KOPT-K1 (cell line): ENCODE data around the gene PDE6B.

Experiments used
- H3K27ac ChIP-seq: fragments of 200-600 bp; sonication (generic); 2 replicates; pipeline ENCODE4 v1.5.1; 2016; ENCODE audit warnings: antibody characterized with exemption, mild to moderate bottlenecking, low read depth, low read length; ENCODE audit not compliant: poor library complexity, severe bottlenecking
- H3K36me3 ChIP-seq: fragments of 200-600 bp; sonication (generic); 2 replicates; pipeline ENCODE4 v1.5.1; 2017; ENCODE audit warnings: antibody characterized with exemption, mild to moderate bottlenecking, low read length, moderate library complexity; ENCODE audit not compliant: insufficient read depth
- H3K9me3 ChIP-seq: fragments of 200-600 bp; sonication (generic); 2 replicates; pipeline ENCODE4 v1.5.1; 2017; ENCODE audit warnings: antibody characterized with exemption, low read length, mild to moderate bottlenecking; ENCODE audit not compliant: insufficient read depth, poor library complexity, severe bottlenecking

Gene PDE6B

GRCh38 chr4:710116-710515 is 84.7 kb downstream of the PDE6B start:
- H3K36me3 ChIP-seq: peaks cover 43% of the 10 kb centered on the region
- H3K9me3 ChIP-seq: no peaks in the 10 kb centered on the region
- H3K27ac ChIP-seq: no peak overlapping the region

DNA sequence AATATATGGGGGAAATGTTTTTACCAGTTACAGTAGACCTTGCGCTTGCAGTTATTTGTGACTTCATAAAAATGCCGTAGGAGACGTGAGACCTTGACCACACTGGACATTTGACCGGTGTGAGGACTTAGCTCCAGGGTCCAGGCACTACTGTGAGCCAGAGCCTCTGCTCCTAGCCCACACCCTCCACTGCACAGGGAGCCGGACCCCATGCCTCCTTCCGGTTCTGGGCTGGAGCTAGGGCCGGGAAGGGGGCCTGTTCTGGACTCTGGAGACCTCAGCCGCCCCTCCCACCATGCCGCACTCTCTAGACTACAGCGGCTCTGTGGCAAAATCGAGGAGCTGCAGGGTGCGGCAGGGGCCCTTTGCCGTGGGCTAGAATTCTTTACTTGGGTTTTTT is 85.5 kb downstream of the PDE6B start:
- H3K27ac ChIP-seq: no peak overlapping the region
- peaks cover 43% of the 10 kb centered on the region for H3K36me3 ChIP-seq
- no peaks in the 10 kb centered on the region for H3K9me3 ChIP-seq

DNA sequence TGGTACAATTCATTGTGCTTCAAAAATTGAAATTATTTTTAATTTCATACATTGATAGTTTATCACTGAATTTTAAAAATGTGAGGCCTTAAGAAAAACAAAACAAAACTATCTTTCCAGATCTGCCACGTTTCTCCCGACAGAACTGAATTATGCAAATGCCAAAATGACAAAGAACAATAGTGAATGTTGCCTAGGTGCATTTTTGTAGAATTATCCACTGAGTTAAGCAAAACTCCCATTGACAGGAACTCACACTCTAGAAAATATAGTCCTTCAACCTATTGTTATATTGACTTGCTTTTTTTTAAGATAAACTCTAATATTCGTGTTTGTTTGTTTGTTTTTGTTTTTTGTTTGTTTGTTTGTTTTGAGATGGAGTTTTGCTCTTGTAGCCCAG is 86.7 kb downstream of the PDE6B start:
- Histone ChIP-seq H3K36me3 (peaks cover 43% of the 10 kb centered on the region), H3K27ac (no peak overlapping the region), H3K9me3 (no peaks in the 10 kb centered on the region)

DNA sequence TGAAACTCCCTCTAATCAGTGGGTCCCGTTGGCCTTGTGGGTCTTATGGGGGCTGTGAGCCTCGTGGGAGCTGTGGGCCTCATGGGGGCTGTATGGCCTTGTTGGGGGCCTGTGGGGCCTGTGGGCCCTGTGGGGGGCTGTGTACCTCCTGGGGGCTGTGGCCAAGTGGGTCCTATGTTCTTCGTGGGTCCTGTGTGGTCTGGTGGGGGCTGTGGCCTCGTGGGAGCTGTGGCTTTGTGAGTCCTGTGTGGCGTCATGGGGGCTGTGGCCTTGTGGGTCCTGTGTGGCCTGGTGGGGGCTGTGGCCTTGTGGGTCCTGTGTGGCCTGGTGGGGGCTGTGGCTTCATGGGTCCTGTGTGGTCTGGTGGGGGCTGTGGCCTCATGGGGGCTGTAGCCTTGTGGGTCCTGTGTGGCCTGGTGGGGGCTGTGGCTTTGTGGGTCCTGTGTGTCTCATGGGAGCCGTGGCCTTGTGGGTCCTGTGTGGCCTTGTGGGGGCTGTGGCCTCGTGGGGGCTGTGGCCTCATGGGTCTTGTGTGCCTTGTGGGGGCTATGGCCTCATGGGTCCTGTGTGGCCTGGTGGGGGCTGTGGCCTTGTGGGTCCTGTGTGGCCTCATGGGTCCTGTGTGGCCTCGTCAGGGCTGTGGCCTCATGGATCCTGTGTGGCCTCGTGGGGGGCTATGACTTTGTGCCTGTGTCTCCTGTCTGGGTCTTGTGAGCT is 87.7 kb downstream of the PDE6B start:
- peaks cover 43% of the 10 kb centered on the region for H3K36me3 ChIP-seq
- no peak overlapping the region for H3K27ac ChIP-seq
- H3K9me3 ChIP-seq: no peaks in the 10 kb centered on the region

- Histone ChIP-seq H3K27ac (no peak overlapping the region), H3K9me3 (no peaks in the 10 kb centered on the region), H3K36me3 (peaks cover 33% of the 10 kb centered on the region)
Measured at GRCh38 chr4:714087-714486, 88.7 kb downstream of the PDE6B start.

GRCh38 chr4:717601-718320 is 92.4 kb downstream of the PDE6B start:
- H3K9me3 ChIP-seq: no peaks in the 10 kb centered on the region
- H3K36me3 ChIP-seq: peaks cover 28% of the 10 kb centered on the region; the same call in 1 of the 2 replicates
- no peak overlapping the region for H3K27ac ChIP-seq

DNA sequence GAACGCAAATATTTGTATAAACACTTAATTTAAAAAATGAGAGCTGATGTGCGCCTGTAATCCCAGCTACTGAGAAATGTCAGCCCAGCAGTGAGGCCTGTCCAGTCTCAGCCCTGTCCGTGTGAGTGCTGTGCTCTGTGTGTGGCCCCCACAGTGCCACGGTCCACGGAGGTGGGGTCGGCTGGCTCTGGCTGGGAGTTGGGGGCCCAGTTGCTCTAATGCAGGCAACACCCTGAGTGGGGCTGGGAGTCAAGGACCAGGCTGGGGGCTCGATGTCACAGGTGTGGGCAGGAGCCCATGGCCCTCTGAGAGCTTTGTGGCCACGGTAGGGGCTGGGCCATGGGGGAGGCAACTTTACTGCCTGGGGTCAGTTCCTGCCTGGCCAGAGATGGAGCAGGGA is 93.1 kb downstream of the PDE6B start:
- H3K27ac ChIP-seq: no peak overlapping the region
- peaks cover 30% of the 10 kb centered on the region; the same call in 1 of the 2 replicates for H3K36me3 ChIP-seq
- H3K9me3 ChIP-seq: no peaks in the 10 kb centered on the region
